ENCODE data around the gene PI4K2B.
"Not testable (repeated sequence)": the region's sequence is repeated elsewhere in the genome, so short reads cannot be mapped to it uniquely, and the experiment has no call there.

Gene PI4K2B

DNA sequence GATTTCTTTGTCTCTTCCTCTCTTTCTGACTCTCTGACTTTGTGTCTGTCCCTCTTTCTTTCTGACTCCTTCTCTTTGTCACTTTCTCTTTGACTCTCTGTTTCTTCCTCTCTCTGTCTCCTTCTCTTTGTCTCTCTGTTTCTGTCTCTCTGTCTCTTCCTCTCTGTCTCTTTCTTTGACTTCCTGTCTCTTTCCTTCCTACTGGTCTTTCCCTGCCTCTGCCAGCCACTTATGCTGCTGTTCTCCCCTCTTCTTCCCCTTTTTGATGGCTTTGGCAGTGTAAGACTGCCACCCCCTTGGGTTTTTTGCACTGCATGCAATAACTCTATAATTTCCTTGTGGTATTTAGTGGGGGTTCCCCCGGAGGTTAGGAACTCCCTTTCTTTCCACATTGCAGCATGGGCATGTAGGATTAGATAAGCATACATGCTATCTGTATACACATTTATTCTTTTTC is 6.9 kb downstream of the PI4K2B start:
- in situ Hi-C loops (cut with HindIII; ENCODE audit: low sequenced_read_pairs): not testable (repeated sequence)

GRCh38 chr4:25242195-25242594 is 8.4 kb downstream of the PI4K2B start:
- in situ Hi-C loops (cut with HindIII; ENCODE audit: low sequenced_read_pairs): not testable (repeated sequence)

DNA sequence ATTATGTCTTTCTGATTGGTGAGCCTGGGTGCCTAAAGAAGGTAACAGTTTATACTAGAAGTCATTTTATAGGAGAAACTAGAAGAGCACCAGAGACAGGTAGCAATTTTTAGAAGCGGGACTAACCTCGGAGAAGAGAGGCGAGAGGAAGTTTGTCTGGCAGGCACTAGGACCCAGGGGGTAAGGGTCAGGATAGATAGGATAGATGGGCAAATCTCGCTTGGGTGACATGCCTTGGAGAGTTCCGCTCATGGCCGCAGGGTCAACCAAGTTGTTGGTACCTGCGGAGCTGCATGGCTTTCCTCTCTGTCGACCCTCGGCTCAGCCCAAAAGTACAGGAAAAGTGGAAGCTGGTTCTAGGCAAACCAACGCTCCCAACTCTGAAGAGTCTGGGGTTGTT is 11.3 kb downstream of the PI4K2B start:
- in situ Hi-C loops (cut with HindIII; ENCODE audit: low sequenced_read_pairs): no loop called here

- in situ Hi-C loops (cut with HindIII; ENCODE audit: low sequenced_read_pairs): no loop called here
Observed at GRCh38 chr4:25246680-25247611, 13.1 kb downstream of the PI4K2B start.

DNA sequence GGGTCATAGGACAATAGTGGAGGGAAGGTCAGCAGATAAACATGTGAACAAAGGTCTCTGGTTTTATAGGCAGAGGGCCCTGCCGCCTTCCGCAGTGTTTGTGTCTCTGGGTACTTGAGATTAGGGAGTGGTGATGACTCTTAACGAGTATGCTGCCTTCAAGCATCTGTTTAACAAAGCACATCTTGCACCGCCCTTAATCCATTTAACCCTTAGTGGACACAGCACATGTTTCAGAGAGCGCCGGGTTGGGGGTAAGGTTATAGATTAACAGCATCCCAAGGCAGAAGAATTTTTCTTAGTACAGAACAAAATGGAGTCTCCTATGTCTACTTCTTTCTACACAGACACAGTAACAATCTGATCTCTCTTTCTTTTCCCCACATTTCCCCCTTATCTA is 15.0 kb downstream of the PI4K2B start:
- in situ Hi-C loops (cut with HindIII; ENCODE audit: low sequenced_read_pairs): not testable (repeated sequence)

- in situ Hi-C loops (cut with HindIII; ENCODE audit: low sequenced_read_pairs): not testable (repeated sequence)
Observed at GRCh38 chr4:25249494-25249893, 15.7 kb downstream of the PI4K2B start.

GRCh38 chr4:25252230-25253070 is 18.6 kb downstream of the PI4K2B start:
- in situ Hi-C loops (cut with HindIII; ENCODE audit: low sequenced_read_pairs): no loop called here

DNA sequence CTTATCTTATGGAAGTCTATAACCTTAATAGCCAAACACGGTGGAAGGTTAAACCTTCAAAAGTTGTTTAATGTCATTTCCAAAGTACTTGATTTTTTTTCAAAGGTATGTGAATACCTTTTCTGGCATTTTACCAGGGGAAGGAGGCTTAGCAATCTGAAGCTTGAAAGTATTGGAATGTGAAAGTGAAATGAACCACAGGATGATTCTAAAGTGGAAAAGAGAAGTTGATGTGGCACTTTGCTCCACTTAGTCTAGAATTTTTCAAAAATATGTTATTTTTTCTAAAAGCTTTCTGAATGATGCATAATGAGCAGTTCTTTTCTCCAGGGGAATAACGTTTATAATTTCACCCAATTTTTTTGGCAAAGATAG is 19.2 kb downstream of the PI4K2B start:
- in situ Hi-C loops (cut with HindIII; ENCODE audit: low sequenced_read_pairs): no loop called here

- in situ Hi-C loops (cut with HindIII; ENCODE audit: low sequenced_read_pairs): not testable (repeated sequence)
Observed at GRCh38 chr4:25253786-25254185, 20.0 kb downstream of the PI4K2B start.

DNA sequence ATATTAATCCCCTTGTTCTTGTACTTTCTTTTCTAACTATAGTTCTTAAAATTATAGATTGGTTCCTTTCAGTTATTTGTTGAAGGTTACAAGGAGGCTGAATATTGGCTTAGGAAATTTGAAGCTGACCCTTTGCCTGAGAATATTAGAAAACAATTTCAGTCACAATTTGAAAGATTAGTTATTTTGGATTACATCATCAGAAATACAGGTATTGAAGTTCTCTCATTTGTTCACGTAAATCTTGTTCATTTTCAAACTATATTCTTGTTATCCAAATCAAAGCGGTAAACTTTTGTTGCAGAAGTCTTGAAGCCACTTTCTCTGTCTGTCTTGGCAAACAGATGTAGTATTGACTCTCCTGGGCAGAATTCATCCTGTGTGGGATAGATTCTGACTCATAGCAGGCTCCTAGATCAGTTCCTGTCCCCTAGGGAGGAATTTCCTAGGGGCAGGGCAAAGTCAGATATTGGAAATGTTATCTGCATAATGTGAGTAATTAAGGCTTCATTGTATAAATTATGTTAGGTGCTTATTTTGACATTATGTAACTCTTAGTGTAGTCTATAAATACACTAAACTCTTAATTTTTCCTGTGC is 25.2 kb downstream of the PI4K2B start:
- in situ Hi-C loops (cut with HindIII; ENCODE audit: low sequenced_read_pairs): loop anchor here (5.0 kb wide), 1 partner anchor 87 kb away; no protein-coding TSS in a partner anchor

GRCh38 chr4:25271866-25272265 is 38.0 kb downstream of the PI4K2B start:
- in situ Hi-C loops (cut with HindIII; ENCODE audit: low sequenced_read_pairs): no loop called here

- in situ Hi-C loops (cut with HindIII; ENCODE audit: low sequenced_read_pairs): no loop called here
Observed at GRCh38 chr4:25280210-25280609, 46.4 kb downstream of the PI4K2B start.

DNA sequence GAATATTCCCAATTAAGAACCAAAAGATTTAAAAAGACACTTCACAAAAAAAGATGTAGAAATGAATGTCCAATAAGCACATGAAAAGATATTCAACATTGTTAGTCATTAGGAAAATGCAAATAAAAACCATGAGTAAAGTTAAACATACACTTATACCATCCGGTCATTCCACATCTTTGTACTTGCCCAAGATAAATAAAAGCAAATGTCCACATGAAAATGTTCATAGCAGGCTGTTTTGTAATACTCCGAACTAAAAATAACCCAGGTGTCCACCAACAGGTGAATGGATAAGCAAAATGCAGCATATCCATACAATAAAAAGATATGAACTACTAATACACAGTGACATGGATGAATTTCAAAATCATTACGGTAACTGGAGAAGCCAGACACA is 50.1 kb downstream of the PI4K2B start:
- in situ Hi-C loops (cut with HindIII; ENCODE audit: low sequenced_read_pairs): no loop called here

DNA sequence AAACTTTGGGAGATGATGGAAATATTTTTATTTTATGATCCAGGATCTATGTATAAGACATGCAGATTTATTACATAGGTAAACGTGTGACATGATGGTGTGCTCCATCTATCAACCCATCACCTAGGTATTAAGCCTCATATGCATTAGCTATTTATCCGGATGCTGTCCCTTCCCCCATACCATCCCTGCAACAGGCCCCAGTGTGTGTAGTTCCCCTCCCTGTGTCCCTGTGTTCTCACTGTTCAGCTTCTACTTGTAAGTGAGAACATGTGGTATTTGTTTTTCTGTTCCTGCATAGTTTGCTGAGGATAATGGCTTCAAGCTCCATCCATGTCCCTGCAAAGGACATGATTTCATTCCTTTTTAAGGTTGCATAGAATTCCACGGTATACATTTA is 50.6 kb downstream of the PI4K2B start:
- in situ Hi-C loops (cut with HindIII; ENCODE audit: low sequenced_read_pairs): no loop called here

DNA sequence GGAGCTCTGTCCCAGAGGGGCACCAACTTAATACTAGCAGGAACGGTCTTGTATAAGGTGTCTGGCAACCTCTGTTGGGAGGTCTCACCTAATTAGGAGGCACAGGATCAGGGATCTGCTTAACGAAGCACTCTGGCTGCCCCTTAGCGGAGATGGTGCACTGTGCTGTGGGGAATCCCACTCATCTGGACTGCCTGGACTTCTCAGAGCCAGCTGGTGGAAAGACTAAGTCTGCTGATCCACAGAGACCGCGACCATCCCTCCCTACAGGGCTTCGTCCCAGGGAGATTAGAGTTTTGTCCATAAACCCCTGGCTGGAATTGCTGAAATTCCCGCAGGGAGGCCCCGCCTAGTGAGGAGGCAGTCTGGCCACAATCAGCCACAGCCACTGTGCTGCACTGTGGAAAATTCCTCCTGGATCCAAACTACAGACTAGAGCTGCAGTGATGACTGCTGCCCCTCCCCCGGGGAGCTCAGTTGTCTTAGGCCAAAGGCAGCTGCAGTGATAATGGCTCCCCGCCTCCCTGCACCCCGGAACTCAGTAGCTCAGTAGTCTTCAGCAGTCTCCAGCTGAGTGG is 56.7 kb downstream of the PI4K2B start:
- in situ Hi-C loops (cut with HindIII; ENCODE audit: low sequenced_read_pairs): no loop called here

DNA sequence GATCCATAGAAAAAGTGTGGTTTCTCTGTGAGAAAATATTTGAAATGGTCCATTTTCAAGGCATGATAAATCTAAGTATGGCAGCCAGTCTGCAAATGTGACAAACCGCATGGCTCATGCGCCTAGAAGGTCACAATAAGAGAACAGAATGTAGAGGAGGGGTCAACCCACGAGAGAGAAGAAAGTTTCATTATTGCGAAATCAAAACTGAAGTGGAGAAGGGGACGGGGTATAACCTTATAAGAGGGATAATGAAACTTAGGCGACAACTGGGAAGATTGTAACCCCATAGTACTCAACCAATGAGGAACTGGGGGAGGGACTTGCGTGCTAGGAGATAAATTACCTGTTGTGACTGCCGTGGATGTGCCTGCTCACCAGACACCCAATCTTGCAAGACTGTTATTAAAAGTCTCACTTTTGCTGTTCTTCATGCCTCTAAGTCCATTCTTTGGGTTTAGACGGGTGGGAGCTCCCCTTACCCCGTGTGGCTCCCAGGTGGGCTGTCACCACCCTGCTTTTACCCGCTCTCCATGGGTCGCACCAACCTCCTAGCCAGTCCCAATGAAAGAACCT is 57.4 kb downstream of the PI4K2B start:
- in situ Hi-C loops (cut with HindIII; ENCODE audit: low sequenced_read_pairs): no loop called here

- in situ Hi-C loops (cut with HindIII; ENCODE audit: low sequenced_read_pairs): no loop called here
Observed at GRCh38 chr4:25297528-25298242, 63.9 kb downstream of the PI4K2B start.

- in situ Hi-C loops (cut with HindIII; ENCODE audit: low sequenced_read_pairs): no loop called here
Observed at GRCh38 chr4:25299476-25300203, 65.8 kb downstream of the PI4K2B start.

- in situ Hi-C loops (cut with HindIII; ENCODE audit: low sequenced_read_pairs): no loop called here
Observed at GRCh38 chr4:25301471-25301870, 67.6 kb downstream of the PI4K2B start.

All from endothelial cell of hepatic sinusoid (primary cell).